Glomerular visceral epithelial cell (primary cell): ENCODE measurements around the gene MIOX.

Source experiments
- DNase-seq: peaks from one replicate; pipeline ENCODE4 v3.0.0-alpha.2; 2016; ENCODE audit errors: extremely low spot score

Gene MIOX

GRCh38 chr22:50489363-50490243 lies 2.9 kb downstream of the MIOX start:
- no peak for DNase-seq

GRCh38 chr22:50490531-50491308 lies 4.1 kb downstream of the MIOX start:
- no peak for DNase-seq

GRCh38 chr22:50497093-50497492 lies 10.4 kb downstream of the MIOX start:
- DNase-seq = no peak

- peak; percentile 72 for DNase-seq
Measured at GRCh38 chr22:50498322-50498890, 11.7 kb downstream of the MIOX start.

- no peak for DNase-seq
Measured at GRCh38 chr22:50500452-50500851, 13.8 kb downstream of the MIOX start.

- no peak for DNase-seq
Measured at GRCh38 chr22:50502096-50502495, 15.4 kb downstream of the MIOX start.

GRCh38 chr22:50502628-50503474 lies 16.2 kb downstream of the MIOX start:
- DNase-seq = no peak

- DNase-seq = no peak
Measured at GRCh38 chr22:50503475-50504145, 17.0 kb downstream of the MIOX start.

GRCh38 chr22:50504369-50505211 lies 17.9 kb downstream of the MIOX start:
- DNase-seq = no peak

GRCh38 chr22:50505276-50505775 lies 18.7 kb downstream of the MIOX start:
- DNase-seq = no peak

GRCh38 chr22:50505776-50506610 lies 19.3 kb downstream of the MIOX start:
- no peak for DNase-seq

- no peak for DNase-seq
Measured at GRCh38 chr22:50506611-50507420, 20.2 kb downstream of the MIOX start.

- DNase-seq = no peak
Measured at GRCh38 chr22:50507421-50507990, 20.8 kb downstream of the MIOX start, which contains the start of gene LMF2. LMF2 (minus strand) TSS chr22:50507702; CDS start chr22:50507675, 27 bp downstream.

- peak; percentile 97 for DNase-seq
Measured at GRCh38 chr22:50507991-50508884, 21.6 kb downstream of the MIOX start, which contains the start of gene NCAPH2. NCAPH2 (plus strand) TSS chr22:50508224; CDS start chr22:50508338, 114 bp downstream.

GRCh38 chr22:50508897-50509296 lies 22.2 kb downstream of the MIOX start:
- no peak for DNase-seq

GRCh38 chr22:50513175-50513574 lies 26.5 kb downstream of the MIOX start:
- no peak for DNase-seq
